Right renal pelvis (tissue), 4 donors: ENCODE results near the gene FBXW10B. TPM values are rescaled to one million over a fixed set of nuclear protein-coding genes. Genes with fewer than 3 reads are reported as not detected.
"Not testable (repeated sequence)": the region's sequence is repeated elsewhere in the genome, so short reads cannot be mapped to it uniquely, and the experiment has no call there.

Source experiments
- DNase-seq, 4 donors: peaks; one replicate each; pipeline ENCODE4 v3.0.0-alpha.2; 2013; ENCODE audit warnings: low read depth in 4 of 4, low spot score in 3 of 4, missing footprints in 1 of 4
- polyA plus RNA-seq, 4 donors: library from polyadenylated mRNA; unstranded; fragments of 120-200 nt; gene quantifications; one replicate each; pipeline ENCODE4 v1.2.1, GENCODE V29; 2013; ENCODE audit not compliant: insufficient read length in 4 of 4

FBXW10B gene, protein sequence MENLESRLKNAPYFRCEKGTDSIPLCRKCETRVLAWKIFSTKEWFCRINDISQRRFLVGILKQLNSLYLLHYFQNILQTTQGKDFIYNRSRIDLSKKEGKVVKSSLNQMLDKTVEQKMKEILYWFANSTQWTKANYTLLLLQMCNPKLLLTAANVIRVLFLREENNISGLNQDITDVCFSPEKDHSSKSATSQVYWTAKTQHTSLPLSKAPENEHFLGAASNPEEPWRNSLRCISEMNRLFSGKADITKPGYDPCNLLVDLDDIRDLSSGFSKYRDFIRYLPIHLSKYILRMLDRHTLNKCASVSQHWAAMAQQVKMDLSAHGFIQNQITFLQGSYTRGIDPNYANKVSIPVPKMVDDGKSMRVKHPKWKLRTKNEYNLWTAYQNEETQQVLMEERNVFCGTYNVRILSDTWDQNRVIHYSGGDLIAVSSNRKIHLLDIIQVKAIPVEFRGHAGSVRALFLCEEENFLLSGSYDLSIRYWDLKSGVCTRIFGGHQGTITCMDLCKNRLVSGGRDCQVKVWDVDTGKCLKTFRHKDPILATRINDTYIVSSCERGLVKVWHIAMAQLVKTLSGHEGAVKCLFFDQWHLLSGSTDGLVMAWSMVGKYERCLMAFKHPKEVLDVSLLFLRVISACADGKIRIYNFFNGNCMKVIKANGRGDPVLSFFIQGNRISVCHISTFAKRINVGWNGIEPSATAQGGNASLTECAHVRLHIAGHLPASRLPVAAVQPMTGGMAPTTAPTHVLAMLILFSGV
- polyA plus RNA-seq, result 1 to 10 TPM in 1 of 4 donors, under 1 TPM in 3; 0.67 to 1.4 (median 0.96) TPM

DNA sequence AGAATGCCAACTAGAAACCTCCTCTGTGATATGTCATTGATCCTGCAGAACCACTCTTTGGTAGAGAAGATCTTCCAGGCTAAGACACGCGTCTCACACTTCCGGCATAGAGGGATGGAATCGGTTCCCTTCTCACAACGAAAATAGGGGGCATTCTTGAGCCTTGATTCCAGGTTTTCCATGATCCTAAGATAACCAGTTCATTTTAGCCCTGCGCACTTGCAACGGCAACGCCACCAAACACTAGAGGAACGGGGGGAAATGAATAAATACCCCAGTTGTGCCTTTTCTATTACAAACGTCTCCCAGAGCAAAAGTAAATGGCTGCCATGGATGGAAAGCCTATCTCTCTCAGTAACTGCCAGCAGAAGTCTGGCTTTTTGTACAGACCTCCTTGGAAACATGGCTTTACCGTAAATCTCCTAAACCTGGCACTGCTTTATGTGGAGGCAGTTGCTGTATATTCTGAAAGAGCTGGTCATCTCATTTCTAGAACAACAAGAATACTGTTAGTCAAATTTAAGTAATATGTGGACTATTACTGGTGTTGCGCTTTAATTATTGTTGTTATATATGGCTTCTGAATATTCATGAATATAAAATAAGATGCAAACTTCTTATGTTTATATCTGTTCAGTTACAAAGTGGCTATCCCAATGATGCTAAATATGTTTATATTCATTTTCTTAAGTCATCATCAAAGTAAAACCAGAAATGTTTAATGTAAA lies at the start of gene FBXW10B:
TSS of gene FBXW10B (minus strand) at position 374 of the 728 bp plus-strand sequence. CDS start at position 182, 192 bp downstream.
- peak in 1 of 4 donors; percentile 1 for DNase-seq

DNA sequence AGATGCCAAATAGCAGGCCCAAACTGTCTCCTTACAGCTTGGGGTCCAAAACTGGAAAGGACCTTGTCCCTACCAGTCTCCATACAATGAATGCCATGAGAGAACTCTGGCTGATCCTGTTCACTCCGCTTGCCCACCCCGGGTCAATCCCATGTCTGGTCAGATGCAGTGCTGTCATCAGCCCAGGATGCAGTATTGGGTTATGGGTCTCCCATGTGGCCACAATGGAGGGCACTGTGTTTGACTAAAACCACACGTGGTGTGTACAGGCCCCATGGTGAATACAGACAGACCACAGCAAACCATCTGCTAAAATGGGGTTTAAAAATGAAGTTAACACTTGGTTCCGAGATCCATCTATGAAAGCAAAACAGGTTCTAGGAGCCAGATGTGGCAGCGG lies 44.2 kb upstream of the FBXW10B start:
- no peak for DNase-seq

DNA sequence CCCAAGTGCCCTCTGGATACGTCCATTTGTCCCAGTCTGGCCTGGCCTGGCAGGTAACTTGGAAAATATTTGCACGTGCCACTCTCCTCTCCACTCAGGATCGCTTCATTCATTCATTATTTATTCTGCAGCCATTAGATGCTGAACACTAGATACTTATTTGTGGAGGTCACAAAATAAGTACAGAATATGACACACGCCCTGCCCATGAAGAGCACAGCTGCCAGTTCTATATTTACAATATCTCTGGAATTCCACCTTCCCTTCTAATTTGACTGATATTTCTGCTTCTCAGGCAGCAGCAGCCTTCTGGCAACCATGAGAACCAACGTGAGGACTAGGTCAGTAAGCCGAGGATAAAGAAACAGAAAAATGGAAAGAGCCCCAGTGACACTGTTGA lies 43.7 kb upstream of the FBXW10B start:
- DNase-seq, result no peak

DNA sequence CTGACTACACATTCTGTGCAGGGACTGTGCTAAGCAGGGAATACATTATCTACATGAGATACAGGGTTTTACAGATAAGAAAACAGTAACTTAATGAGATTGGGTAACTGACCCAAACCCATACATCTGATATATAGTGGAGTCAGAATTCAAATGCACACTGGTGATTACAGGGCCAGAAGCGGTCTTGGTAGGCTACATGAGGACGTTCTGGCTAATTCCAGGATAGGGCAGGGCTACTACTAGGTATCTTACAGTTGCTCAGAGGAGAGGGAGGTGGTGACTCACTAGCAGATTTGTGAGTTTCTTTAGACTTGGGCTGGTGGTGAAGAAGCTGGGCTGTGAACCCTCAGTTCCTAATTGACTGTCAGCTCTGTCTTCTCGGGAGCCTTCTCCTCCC lies 43.2 kb upstream of the FBXW10B start:
- no peak for DNase-seq

DNA sequence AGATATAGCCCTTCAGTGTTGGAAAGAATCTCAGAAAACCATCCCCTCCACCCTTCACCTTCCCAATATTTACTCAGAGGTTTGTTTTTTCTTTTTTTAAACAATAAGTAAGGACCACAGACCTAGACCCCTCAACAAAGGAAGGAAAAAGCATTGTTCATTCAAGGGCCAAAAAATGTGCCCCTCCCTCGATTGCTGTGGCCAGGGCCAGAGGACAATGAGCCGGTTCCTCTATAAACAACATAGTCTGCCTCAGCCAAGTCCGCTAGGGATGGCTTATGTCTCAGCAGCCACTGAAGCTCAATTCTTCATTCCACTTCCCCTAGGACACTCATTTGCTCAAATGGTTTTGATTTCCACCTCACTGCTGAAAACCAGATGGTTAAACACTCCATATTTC lies 40.6 kb upstream of the FBXW10B start:
- no peak for DNase-seq

DNA sequence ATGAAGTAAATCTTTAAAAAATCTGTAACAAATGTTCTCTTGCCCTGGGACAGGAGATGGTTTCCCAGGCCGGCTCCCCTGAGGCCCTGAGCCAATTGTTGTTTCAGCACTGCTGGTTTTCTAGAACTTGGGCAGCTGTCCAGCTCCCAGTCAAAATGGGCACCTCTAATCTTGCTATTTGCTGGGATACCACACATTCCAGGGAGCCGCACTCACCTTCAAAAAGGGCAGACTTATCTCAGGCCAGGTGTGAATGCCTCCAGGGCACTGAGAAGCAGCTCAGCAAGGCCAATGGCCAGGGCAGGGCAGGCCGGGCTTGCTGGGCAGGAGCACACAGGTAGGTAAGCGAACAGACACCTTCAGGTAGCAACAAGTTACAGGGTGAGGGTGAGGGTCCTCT lies 40.2 kb upstream of the FBXW10B start:
- DNase-seq, result no peak

DNA sequence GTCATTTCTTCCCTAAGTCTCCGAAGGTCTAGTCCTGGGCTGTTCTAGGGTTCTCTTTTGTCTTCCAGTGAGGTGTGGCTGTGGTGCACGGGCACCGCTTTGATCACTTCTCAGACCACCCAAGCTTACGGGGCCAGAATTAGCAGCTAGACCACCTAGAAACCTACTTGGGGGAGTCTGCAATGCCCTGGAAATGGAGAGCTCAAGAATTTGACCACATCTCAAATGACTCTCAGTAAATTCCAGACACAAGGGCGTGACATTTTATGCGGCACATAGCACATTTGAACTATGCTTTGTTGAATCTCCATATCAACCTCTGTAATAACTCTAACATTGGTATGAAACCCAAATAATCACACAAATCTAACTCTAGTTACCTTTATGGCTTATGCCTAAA lies 39.7 kb upstream of the FBXW10B start:
- no peak for DNase-seq

DNA sequence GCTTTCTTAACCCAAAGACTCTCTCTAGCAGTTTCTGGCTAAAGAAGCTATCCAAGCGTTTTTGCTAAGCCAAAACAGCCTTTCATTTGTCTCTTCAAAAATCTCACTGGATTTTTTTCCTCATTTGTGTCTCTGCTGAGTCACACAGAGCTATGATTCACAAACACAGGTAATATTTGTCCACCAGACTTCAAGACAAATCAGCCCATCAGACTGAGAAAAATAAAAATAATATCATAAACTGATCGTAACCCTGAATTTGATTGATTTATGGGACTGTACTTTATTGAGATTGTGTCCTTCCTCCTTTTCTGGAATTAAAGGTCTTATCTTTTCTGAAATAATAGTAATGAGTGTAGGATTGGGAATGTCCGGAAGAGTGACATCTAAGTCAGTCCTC lies 38.8 kb upstream of the FBXW10B start:
- DNase-seq, result no peak

DNA sequence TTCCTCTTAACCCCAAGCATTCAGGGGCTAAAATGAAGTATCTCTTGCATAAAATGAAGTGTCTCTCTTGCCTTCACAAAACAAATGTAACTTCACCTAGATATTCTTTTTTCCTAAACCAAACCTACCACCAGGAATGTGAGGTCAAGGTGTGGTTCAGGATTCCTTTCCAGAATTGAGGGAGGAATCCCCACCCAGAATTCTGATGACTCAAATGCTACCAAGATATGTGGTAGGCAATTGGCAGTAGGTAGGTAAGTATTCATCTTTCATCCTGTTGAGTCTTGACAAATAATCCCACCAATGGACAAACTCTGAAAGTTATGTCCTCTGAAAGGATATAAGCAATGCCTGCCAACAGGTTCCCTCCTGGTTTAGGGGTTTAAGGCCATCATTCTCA lies 38.4 kb upstream of the FBXW10B start:
- DNase-seq, result no peak

DNA sequence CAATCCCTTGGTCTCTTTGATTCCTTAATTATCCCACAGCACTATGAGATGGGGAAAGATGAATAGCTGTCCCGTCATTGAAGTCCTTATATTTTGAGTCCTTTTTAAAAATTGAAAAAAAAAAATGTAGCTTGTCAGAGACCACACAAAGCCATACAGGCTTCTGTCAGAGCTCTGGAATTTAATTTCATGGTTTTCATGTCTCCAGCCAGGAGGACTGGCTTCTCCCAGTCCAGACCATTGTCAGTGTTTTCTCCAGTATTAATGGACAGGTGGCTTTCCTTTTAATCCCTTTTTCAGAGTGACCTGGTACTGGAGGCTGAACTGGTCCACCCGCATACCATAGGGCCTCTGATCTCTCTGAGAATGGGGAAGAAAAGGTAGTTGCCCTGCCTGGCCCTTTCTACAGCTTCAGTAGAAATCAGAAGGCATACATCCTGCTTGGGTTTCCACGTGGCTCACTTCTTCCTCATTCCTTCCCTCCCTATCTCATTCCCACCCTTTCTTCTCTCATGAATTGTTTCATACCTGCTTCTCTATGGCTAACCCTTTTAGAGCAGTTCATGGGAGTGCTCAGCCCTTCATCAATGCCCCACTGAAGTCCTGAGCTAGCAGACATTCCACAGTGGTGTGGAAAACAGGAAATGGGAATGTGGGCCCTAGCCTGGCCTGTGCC lies 35.5 kb upstream of the FBXW10B start:
- DNase-seq, result no peak

DNA sequence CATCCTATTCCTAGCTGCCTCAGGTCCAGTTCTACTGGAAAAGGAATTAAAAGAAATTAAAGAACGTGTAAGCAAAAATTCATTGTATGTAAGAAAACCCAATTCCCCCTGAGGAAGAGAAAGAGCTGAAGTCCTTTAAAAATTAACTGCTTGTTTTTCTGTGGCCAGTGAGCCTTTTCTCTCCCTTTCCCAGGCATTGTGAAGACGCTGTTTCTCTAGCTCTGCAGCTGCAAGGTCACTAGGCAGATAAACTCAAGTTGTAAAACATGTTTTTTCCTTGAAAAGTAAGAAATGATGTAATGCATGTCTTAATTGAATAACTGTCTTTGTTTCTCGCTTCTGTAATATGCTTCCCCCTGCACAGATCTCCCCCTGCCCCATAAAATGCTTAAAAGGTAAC lies 34.9 kb upstream of the FBXW10B start:
- not testable (repeated sequence) for DNase-seq

DNA sequence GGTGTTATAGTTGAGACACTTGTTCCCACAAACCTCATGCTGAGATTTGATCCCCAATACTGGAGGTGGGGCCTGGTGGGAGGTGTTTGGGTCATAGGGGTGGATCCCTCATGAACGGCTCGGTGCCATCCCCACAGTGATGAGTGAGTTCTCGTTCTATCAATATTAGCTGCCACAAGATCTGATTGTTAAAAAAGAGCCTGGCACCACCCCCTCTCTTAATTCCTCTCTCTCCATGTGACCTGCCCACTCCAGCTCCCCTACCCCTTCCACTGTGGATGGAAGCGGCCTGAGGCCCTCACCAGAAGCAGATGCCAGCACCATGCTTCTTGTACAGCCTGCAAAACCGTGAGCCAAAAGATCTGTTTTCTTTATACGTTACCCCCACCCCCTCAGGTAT lies 33.5 kb upstream of the FBXW10B start:
- no peak for DNase-seq

DNA sequence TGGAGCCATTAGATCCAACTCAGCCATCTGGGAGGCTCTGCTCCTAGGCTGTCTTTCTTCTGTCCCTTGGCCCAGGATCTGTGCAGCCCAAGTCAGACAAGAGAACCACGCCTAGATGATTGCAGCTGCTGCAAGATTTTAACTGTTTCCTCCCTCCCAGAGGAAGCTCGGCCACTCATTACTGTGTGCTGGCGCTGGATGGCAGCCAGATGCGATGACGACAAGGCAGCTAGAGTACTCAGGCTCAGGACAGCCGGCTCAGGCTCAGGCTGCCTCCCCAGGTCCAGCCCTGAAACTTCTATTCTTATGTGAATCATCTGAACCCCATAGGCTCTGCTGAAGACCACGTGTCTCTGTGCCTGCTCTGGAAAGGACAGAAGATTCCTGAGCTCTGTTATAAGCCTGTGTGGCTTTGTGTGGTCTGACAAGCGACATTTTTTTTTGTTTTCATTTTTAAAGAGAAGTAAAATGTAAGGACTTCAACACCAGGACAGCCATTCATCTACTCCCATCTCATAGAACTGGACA lies 32.1 kb upstream of the FBXW10B start:
- DNase-seq, result peak; percentile 78 to 89 (median 85)

DNA sequence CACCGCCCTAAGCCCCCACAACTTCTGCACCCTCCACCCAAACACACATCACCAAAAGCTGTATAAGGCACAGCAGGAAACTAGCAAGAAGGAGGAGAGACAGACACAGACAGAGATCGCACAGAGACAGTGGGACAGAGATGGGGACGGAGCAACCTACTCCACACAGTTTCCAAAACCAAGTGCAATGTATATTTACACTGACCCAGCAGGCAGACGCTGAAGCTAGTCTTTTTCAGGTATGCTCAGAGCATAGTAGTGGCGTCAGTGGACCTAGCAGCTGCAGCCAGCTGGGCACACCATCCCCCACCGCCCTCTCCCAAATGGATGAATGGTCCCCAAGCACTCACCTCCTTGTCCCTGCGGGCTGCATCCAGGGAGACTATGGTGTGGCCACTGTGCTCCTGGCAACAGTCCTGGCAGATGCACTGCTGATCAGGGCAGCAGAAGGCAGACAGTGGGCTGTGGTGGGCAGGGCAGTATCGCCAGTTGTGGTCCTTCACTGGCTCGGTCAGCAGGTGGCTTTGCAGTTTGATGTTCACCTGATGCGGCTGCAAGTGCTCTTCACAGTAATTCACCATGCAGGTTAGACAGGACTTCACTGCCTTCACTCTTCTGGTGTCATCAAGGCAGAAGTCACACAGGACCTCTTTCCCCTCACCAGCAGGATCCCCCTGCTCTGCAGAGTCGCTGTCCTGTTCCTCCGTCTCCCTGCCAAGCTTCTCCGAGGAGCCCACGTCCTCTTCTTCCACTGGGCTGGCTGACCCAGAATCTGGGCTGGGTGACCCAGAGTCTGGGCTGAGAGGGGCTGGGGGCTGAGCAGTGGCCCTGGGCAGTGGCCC lies 31.5 kb upstream of the FBXW10B start:
- DNase-seq, result no peak

DNA sequence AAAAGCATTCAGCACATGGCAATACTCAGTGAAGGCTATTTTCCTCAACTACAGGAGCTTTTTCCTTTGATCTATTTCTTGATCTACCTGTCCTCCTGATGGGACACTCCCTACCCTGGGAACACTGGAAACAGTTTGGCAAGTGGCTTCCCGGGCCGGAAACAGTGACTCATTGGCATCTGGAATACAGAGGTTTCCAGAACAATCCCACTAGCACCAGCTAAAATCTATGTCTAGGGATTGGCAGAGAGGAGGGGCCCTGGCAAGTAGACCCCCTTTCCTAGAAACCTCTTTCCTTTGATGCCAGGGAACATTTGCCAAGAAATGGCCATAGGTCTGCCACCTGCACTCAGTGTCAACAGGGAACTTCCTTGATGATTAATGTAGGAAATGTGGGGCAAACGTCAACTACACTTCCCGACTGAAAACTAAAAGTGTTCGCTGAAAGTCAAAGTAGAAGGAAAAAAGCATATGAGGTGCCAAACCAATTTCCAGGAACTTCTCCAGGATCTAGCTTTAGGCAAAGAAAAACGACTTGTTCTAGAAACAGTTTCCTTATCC lies 30.4 kb upstream of the FBXW10B start:
- no peak for DNase-seq

DNA sequence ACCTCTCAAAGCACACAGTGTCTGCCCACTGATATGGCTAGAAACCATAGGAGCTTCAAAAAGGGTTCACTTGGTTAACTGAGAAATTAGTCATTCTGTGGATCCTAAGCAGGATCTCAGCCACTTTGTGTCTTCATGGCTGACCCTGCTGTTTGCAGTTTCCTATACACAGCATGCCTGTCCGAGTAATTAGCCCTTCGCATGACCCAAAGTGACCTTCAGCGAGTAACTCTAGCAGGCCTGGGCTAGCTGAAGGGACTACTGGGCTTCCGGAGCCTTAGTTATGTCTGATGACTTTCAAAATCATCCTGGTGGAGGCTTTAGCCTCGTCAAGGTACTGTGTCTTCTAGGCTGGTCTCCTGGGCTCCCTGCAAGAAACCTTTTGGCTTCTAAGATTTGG lies 28.9 kb upstream of the FBXW10B start:
- no peak for DNase-seq

DNA sequence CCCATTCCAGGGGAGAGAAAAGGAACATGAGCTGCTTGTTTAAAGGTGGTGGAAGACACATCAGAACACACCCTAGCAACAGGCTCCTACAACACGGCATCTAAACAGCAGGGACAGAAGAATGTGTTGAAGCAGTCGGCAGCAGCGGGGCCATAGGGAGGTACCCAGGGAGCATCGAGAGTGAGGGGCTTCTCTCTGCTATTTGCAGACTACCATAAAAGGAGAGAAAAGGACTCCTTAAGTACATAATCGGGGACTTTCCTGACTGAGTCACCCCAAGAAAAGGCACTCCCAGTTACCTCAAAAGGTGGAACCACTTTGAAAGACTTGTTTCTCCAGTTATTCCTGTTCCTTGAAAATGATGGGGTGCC lies 26.4 kb upstream of the FBXW10B start:
- DNase-seq, result not testable (repeated sequence)

DNA sequence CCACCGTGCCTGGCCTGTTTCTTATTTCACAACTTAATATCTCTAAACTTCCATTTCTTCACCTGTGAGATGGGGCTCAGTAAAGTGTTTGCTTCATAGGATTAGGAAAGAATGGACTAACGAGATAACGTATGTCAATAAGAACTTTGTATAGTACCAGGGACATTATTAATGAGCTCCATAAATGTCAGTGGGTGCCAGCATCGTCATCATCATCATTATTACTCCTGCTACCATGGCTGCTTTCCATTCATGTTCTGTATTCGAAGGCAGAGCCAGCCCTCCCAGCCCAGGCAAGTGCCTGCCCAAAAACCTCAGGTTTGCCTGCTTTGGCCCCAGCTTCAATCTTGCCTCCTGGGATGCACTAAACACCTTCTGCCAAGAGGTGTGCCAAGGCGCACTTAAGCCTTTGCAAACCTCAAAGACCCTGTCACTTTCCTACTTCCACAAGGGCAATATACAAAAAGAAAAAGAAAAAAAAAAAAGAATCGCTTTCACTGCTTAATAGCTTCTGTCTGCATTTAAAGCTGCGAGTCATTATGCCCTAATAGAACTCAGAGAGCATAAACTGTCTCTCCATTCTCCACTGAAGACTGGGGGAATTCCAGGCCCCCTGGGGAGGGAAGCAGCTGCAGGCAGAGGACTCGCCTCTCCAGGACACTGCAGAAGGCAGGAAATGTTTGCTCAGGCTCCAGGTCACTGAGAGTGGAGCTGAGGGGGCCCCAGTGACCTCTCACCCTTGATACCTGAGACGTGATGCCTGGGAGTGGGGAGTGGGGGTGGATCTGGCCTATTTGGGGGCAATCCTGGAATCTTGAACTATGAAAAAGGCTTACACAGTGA lies 25.8 kb upstream of the FBXW10B start:
- DNase-seq, result not testable (repeated sequence)
